ACHN (cell line): ENCODE data around the gene GPR171.

ENCODE experiments used
- DNase-seq: peaks from one replicate; pipeline ENCODE4 v3.0.0-alpha.2; 2015
- in situ Hi-C: cut with HindIII; loops from 2 replicates; pipeline ENCODE4 v1.10.0; 2017; ENCODE audit warnings: low sequenced_read_pairs, low pct_ligation_motif_present, low pct_unique_long_range_greater_than_20kb

GPR171 gene

DNA sequence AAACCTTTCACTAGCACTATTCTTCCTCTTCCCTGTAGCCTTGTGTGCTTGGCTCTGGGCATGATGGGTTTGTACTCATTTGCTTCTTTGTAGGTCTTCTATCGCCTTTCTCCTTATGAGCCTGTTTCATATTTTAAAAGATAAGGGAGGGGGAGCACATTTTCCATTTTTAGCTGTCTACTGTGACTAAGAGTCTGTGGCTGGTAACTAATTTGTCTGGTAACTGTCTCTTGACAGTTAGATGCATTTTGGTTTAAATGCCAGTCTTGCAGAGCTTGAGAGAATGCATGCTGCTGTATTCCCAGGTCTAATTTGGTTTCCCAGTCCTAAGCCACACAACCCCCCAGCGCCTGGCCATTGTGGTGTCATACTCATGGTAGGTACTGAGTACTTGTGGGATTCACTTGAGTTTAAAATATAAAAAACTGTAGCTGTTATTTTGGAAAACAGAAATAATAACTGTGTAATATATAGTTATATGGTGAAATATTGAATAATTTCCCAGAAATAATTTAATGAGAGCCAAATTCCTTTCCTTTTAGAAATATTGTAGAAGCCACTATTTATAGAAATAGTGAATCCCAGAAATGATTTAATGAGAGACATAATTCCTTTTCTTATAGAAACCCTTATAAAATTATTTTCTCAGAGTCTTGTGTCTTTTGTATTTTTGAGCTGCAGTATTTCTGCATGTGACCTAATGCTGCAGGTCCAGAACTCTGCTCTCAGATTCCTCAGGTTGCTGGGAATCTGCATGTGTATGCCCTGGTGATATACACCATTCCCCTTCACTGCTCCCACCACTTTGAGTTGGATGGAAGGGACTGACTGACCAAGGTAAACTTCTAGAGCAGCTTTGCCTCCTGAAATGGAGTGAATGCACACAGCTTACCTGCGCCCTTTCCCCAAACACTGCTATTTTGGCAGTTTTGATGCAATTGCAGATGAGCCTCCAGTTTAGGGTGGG, 13.9 kb upstream of the GPR171 start:
- in situ Hi-C loops: no loop called here
- no peak for DNase-seq

- DNase-seq: no peak
- in situ Hi-C loops: no loop called here
Measured at GRCh38 chr3:151214459-151214858, 11.4 kb upstream of the GPR171 start.

GRCh38 chr3:151213881-151214280, 10.9 kb upstream of the GPR171 start:
- in situ Hi-C loops: no loop called here
- DNase-seq: no peak

DNA sequence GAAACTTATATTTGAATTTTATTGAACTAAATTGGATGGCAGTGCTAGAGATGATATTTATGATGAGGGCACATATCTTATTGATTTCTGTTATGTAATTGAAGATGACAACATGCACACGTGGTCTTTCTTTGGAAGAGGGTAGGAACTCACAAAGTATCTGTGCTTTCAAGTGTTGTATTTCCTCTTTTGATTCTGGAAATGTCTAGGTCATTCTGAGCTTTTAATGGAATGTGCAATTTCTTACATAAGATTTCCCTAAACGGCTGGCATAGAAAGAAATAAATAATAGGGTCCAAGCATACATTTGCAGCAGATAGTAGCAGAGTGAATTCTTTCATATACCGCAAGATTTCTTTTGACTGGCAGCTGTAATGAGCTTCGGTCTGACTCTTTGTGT, 10.1 kb upstream of the GPR171 start:
- in situ Hi-C loops: no loop called here

DNA sequence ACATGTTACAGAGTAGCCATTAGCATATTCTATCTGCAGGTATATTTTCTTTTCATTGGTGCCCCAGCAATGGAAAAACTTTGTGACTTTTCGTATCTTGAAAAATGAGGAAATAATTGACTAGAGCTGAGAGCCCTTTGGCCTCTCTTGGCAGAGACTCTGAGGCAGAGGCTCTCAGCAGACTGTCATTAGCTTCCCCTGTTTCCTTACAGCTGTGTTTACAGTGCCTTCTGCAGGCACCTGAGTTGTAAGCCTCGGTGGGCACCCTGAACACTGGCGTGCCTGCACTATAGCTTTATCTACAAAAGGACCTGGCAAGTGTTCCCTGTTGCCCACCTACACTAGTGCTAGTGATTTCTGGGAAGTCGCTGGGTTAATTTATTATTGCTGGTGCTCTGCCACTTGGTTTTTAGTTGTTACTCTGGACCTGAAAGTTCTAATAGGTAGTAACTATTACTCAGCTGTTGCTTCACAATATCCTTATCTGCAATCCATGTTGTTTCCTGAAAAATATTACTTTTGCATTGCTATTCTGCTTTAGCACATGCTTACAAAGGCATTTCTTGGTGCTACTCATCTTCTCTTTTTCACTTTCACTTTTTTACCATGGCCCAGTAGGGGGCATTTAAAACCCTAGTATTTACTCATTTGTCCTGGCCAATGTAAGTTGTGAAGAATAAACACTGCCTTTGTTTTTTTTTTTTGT, 7.8 kb upstream of the GPR171 start:
- in situ Hi-C loops: no loop called here
- DNase-seq: peak; percentile 34

More for the DNA sequence above, 10.1 kb upstream of the GPR171 start:
- no peak for DNase-seq

DNA sequence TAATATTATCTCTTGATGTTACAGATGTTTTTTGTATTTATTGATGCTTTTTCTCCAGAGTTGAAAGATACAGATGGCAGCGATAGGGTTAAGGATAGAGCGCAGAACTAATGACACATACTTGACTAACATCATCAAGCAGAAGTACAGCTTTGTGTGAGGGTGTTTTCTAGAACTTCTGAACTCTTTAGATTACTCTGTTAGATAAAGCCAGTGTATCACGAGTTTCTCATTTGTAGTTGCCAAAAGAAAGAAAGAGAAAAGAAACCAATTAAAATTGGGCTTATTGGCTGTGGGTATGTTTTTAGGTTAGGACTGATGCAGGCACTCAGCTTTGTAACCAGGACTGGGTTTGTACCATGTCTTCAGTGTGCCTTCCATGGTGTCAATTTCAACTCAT, 6.6 kb upstream of the GPR171 start:
- DNase-seq: no peak
- in situ Hi-C loops: no loop called here

GRCh38 chr3:151206201-151206600, 3.2 kb upstream of the GPR171 start:
- in situ Hi-C loops: no loop called here
- DNase-seq: no peak

- DNase-seq: no peak
- in situ Hi-C loops: no loop called here
Measured at GRCh38 chr3:151205482-151205881, 2.5 kb upstream of the GPR171 start.

GRCh38 chr3:151204530-151205402, 1.8 kb upstream of the GPR171 start:
- no peak for DNase-seq
- in situ Hi-C loops: no loop called here

DNA sequence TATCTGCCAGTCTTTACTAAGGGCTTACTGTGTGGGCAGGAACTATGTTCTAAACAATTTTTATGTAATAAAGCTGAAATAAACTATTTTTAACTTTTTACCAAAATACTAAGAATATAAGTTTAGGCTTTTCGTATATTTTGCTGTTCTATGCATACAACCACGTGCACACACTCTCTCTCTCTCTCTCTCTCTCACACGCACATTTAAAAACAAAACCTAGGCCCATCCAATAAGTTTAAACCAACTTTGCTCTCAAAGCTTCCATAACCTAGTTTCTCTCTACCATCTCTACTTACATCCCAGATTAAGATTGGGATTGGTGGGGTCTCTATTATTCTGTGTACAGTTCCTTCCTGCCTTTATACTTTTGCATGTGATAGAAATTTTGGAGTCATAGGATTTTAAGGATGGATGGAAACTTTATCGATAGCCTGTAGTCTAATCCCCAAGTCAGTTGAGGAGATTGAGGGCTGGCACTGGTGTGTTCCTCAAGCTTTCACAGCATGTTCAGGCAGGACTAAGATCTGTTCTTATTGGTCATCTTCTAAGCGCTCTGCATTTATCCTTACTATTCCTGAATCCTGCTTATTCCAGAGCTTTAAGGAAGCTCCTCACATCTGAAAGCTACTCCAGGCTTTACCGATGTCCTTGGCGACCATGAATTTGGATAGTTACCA, 1.8 kb downstream of the GPR171 start:
- in situ Hi-C loops: no loop called here
- no peak for DNase-seq

- no peak for DNase-seq
- in situ Hi-C loops: no loop called here
Measured at GRCh38 chr3:151200586-151200985, 2.4 kb downstream of the GPR171 start.

DNA sequence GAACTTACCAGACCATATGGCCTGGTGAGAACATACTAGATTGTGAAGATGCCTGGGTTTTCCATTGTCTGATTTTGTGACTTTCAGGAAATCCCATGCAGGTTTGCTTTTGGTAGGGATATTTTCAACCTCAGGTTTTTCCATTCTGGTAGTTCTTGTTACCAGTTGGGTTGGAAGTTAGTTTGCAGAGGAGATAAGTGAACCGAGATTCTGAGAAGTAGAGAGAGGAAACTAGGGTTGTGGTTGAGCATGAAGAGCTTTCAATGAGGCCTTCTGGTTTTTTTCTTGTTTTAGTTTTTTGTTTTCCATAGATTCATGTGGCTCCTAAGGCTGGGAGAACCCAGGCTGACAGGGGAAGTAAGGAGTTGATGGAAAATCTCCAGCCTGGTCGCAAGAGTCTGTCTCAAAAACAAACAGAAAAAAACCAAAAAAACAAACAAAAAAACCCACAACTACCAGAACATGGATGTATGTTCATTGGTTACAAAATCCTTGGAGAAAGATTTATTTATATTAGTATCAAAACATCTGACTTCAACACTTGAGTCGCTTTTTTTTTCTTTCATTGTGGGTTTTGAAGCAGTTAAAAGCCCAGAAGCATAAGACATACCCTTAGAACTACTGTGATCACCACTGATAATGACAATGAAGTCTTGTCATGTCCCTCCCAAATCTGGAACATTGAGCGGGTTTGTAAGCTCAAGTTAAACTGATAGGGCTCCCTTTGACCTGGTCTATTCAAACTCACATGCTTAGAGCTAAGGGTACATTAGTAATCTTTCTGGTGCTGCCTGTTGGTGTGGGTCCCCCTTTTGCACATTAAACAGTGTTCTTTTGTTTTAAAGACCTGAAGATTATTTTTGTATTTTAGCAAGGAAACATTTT, 3.2 kb downstream of the GPR171 start:
- no peak for DNase-seq
- in situ Hi-C loops: no loop called here

DNA sequence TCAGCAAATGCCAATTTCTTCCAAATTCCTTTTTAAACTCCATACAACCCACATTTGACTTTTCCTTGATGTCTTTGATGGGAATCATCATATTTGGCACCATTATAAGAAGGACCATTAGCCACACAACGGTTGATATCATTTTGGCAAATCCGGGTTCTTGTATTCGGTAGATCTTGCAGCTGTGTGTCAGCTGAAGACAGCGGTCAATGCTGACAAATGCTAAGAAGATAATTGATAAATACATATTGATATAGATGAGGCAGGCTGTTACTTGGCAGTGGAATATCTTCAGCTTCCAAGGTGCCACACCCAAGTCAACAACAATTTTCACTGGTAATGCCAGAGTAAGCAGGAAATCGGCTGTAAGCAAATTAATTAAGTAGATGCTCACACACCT, 4.2 kb downstream of the GPR171 start:
- in situ Hi-C loops: no loop called here
- no peak for DNase-seq

DNA sequence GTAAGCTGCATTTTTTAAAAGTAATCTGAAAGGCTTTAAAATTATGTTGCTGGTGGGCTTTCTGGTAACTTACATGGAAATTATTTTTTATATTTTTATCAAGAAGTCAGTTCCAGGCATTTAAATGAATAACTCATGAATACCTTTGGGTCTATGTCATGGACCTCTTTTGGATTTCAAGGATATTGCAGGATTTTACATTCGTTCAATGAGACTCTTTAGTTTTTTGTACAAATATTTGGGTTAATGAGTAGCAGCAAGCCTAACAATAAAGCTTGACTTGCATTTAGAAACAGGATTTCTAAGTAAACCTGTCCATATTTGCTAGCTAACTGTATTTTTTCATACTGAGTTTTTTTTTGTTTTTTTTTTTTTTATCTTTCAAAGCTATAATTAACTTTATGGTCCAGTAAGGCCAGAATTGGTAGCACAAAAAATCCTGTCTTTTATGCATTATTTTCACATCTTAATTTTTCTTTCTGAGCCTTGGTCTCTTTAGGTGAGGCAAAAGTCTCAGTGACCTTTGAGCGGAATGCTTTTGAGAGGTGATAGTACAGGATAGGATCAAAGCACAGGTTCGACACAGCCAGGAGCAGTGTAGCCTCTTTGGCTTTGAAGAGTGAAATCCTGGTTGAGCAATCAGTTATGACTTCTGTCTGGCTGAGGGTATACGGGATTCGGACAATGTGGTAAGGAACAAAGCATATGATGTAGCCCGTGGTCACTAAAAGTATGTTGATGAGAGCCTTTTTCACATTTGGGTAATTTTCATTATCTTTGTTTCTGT, 4.8 kb downstream of the GPR171 start:
- peak; percentile 8 for DNase-seq
- in situ Hi-C loops: no loop called here

DNA sequence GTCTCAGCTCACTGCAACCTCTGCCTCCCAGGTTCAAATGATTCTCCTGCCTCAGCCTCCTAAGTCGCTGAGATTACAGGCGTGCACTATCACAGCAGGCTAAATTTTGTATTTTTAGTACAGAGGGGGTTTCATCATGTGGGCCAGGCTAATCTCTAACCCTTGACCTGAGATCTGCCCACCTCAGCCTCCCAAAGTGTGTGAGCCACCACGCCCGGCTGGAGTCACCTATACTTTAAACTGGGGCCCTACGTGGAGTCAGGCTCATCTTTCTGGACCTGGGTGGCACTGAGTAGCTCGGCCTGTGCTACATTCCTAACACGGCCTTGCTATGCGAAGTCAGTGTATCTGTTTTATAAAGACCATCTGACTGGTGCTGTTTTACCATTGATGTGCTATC, 5.8 kb downstream of the GPR171 start:
- in situ Hi-C loops: no loop called here
- DNase-seq: no peak

- in situ Hi-C loops: no loop called here
- DNase-seq: no peak
Measured at GRCh38 chr3:151196434-151196833, 6.6 kb downstream of the GPR171 start.

DNA sequence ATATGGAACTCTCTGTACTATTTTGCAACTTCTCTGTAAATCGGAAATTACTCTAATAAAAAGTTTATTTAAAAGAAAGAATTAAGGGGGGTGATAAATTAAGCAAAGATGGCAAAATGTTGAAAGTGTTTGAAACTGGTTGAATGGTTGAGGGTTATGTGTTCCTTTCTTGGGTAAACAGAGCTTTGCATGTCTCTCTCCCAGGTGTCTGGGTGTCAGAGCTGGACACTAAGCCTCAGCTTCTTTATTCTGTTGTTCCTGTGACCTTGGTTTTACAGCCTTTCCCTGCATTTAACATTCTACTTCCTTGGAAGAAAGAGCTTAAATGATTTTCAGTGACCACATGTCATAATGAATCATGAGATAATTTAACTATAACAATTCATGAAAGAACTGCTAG, 7.2 kb downstream of the GPR171 start:
- in situ Hi-C loops: no loop called here
- no peak for DNase-seq
